PC-9 (cell line): ENCODE data around the gene DBNL. TPM values are rescaled to one million over a fixed set of nuclear protein-coding genes. Genes with fewer than 3 reads are reported as not detected.

Experiments used
- BruUV-seq: library from RNA; stranded (reverse); fragments of 400-500 nt; replicated peaks from 2 replicates; lab custom pipeline; 2021; lab: Mats Ljungman, UMichigan
- CTCF ChIA-PET: fragments of 300-600 bp; sonication (Branson Sonifier 250); formaldehyde crosslinking; loops from one replicate; lab custom pipeline; 2022; ENCODE audit warnings: antibody characterized with exemption; lab: Charles Lee
- POLR2A ChIA-PET: fragments of 300-600 bp; sonication (Branson Sonifier 250); formaldehyde crosslinking; loops from one replicate; lab custom pipeline; 2022; ENCODE audit warnings: antibody characterized with exemption; ENCODE audit not compliant: unreplicated experiment; lab: Charles Lee
- DNase-seq, 2 experiments: peaks; one replicate each; pipeline versions ENCODE4 v3.0.0 to v3.0.0-alpha.2; 2015 to 2022; ENCODE audit warnings: mixed read lengths in 1 of 2
- H2AFZ ChIP-seq: fragments of 200-600 bp; sonication (generic); 2 replicates; pipeline ENCODE4 v1.8.1; 2017; ENCODE audit warnings: antibody characterized with exemption
- H3F3A ChIP-seq: fragments of 200-600 bp; sonication (generic); 2 replicates; pipeline ENCODE4 v1.8.1; 2017; ENCODE audit warnings: antibody characterized with exemption, mild to moderate bottlenecking, low read depth; ENCODE audit not compliant: insufficient read depth
- H3K27ac ChIP-seq: fragments of 200-600 bp; sonication (generic); 2 replicates; pipeline ENCODE4 v1.6.1; 2016; ENCODE audit warnings: mixed run types
- H3K27me3 ChIP-seq: fragments of 200-600 bp; sonication (generic); 2 replicates; pipeline ENCODE4 v1.6.1; 2016; ENCODE audit warnings: low read depth, mixed run types; ENCODE audit not compliant: insufficient read depth
- H3K36me3 ChIP-seq: fragments of 200-600 bp; sonication (generic); 2 replicates; pipeline ENCODE4 v1.6.1; 2016; ENCODE audit warnings: low read depth, mixed run types
- H3K4me1 ChIP-seq: fragments of 200-600 bp; sonication (generic); replicated peaks from 2 replicates; pipeline ENCODE4 v1.6.1; 2016; ENCODE audit warnings: mixed run types; ENCODE audit not compliant: insufficient read depth
- H3K4me2 ChIP-seq: fragments of 200-600 bp; sonication (generic); 2 replicates; pipeline ENCODE4 v1.6.1; 2017; ENCODE audit warnings: mixed run types
- H3K4me3 ChIP-seq: fragments of 200-600 bp; sonication (generic); 2 replicates; pipeline ENCODE4 v1.6.1; 2016; ENCODE audit warnings: mixed run types
- H3K79me2 ChIP-seq: fragments of 200-600 bp; sonication (generic); 2 replicates; pipeline ENCODE4 v1.6.1; 2017; ENCODE audit warnings: low read depth, mixed run types
- H3K9me2 ChIP-seq: fragments of 200-600 bp; sonication (generic); 2 replicates; pipeline ENCODE4 v1.8.1; 2017; ENCODE audit warnings: mild to moderate bottlenecking; ENCODE audit not compliant: insufficient read depth
- H3K9me3 ChIP-seq: fragments of 200-600 bp; sonication (generic); 2 replicates; pipeline ENCODE4 v1.8.1; 2016; ENCODE audit warnings: low read depth; ENCODE audit not compliant: insufficient read depth
- H4K20me1 ChIP-seq: fragments of 200-600 bp; sonication (generic); 2 replicates; pipeline ENCODE4 v1.8.1; 2017; ENCODE audit not compliant: insufficient read depth
- EZH2 ChIP-seq: fragments of 200-600 bp; sonication (generic); IDR thresholded peaks from 2 replicates; pipeline ENCODE4 v1.8.0; 2017; ENCODE audit warnings: antibody characterized with exemption, low read depth
- intact Hi-C: fragments of 100-400 bp; cut with micrococcal nuclease; formaldehyde crosslinking; loops from one replicate; pipeline ENCODE4 v1.10.0; 2022; ENCODE audit not compliant: unreplicated experiment
- total RNA-seq: library from RNA; stranded (reverse); gene quantifications from 2 replicates; pipeline ENCODE4 v1.2.3, GENCODE V29; 2021
- TF ChIP-seq, protein P1 (sequence below): fragments of 200-600 bp; sonication (generic); conservative IDR thresholded peaks from 2 replicates; pipeline ENCODE4 v1.6.1; 2017; ENCODE audit warnings: mixed run types, antibody characterized with exemption, mild to moderate bottlenecking, moderate library complexity

Gene DBNL
- total RNA-seq, 1 experiment from 2014 or later, result 70.7 TPM

DNA sequence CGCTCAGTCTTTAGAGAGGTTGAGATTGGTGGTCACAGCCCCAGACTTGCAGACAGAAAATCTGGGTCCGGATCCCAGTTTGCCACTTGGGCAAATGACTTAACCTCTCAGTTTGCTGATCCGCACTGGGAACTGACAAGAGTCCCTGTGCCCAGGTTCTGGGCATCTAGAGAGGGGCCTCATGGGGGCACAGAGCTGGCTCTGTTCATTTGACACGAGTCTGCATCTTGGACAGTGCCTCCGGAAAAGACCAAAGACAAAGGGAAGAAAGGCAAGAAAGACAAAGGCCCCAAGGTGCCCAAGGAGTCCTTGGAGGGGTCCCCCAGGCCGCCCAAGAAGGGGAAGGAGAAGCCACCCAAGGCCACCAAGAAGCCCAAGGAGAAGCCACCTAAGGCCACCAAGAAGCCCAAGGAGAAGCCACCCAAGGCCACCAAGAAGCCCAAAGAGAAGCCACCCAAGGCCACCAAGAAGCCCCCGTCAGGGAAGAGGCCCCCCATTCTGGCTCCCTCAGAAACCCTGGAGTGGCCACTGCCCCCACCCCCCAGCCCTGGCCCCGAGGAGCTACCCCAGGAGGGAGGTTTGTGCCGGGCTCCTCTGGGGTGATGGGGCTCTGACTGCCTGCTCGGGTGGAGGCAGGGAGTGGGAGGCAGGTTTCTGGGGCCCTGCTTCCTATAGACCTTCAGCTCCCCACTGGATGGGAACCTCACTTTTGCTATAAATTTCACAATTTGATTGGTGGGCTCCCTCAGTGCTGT lies 62.0 kb downstream of the DBNL start:
- ChIA-PET CTCF (no interaction called here), POLR2A (interaction anchor here (0.6 kb wide), 1 partner anchor 156 kb away, joined by 3 read pairs; no protein-coding TSS in a partner anchor)
- no peaks in the 10 kb centered on the region for H3K9me3 ChIP-seq
- no TSS peak for BruUV-seq
- no peaks in the 10 kb centered on the region for H3K79me2 ChIP-seq
- H3F3A ChIP-seq, result peaks cover 5% of the 10 kb centered on the region; the same call in 1 of the 2 replicates
- H3K36me3 ChIP-seq, result no peaks in the 10 kb centered on the region
- H3K27me3 ChIP-seq, result no peaks in the 10 kb centered on the region
- TF ChIP-seq, protein P1, sequence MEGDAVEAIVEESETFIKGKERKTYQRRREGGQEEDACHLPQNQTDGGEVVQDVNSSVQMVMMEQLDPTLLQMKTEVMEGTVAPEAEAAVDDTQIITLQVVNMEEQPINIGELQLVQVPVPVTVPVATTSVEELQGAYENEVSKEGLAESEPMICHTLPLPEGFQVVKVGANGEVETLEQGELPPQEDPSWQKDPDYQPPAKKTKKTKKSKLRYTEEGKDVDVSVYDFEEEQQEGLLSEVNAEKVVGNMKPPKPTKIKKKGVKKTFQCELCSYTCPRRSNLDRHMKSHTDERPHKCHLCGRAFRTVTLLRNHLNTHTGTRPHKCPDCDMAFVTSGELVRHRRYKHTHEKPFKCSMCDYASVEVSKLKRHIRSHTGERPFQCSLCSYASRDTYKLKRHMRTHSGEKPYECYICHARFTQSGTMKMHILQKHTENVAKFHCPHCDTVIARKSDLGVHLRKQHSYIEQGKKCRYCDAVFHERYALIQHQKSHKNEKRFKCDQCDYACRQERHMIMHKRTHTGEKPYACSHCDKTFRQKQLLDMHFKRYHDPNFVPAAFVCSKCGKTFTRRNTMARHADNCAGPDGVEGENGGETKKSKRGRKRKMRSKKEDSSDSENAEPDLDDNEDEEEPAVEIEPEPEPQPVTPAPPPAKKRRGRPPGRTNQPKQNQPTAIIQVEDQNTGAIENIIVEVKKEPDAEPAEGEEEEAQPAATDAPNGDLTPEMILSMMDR, result no peak
- no peak for TF ChIP-seq EZH2
- H2AFZ ChIP-seq, result no peak overlapping the region
- H3K4me2 ChIP-seq, result no peak overlapping the region
- H3K4me1 ChIP-seq, result 0 out of 2 replicates have a peak, but pooled peaks cover 7% of the 10 kb centered on the region
- no peak overlapping the region for H3K4me3 ChIP-seq
- intact Hi-C loops, result no loop called here
- DNase-seq, result no peak
- no peaks in the 10 kb centered on the region for H4K20me1 ChIP-seq
- H3K27ac ChIP-seq, result no peak overlapping the region
- no peaks in the 10 kb centered on the region for H3K9me2 ChIP-seq

DNA sequence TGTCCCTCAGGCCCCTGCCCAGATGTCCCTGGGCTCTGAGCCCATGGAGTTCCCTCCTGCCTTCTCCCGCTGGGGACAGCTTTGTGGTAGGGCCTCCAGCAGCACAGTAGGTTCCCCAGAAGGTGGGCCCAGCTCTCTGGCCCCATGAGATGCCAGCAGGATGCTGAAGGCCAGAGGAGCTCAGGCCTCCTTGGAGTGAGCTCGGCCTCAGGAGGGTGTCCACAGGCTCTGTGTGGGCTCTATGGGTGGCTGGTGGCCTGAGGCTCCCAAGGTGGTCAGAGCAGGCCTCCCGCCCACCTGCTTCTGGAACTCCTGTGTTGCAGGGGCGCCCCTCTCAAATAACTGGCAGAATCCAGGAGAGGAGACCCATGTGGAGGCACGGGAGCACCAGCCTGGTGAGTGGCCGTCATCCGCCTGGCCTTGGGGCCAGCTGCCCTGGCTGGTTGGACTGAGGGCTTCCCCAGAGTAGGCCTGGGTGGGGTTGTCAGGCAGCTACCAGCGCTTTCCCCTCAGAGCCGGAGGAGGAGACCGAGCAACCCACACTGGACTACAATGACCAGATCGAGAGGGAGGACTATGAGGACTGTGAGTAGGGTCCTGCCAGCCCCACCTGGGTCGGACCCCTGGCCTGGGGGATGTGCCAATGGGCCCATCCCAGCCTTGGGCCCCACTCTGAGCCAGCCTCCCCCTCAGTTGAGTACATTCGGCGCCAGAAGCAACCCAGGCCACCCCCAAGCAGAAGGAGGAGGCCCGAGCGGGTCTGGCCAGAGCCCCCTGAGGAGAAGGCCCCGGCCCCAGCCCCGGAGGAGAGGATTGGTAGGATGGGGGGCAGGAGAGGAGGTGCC lies 62.8 kb downstream of the DBNL start:
- no peak overlapping the region for H3K27ac ChIP-seq
- no peak overlapping the region for H3K4me3 ChIP-seq
- no peak for TF ChIP-seq EZH2
- intact Hi-C loops, result no loop called here
- ChIA-PET CTCF (no interaction called here), POLR2A (no interaction called here)
- H3K36me3 ChIP-seq, result no peaks in the 10 kb centered on the region
- H3K79me2 ChIP-seq, result no peaks in the 10 kb centered on the region
- no peak overlapping the region for H3K4me2 ChIP-seq
- H3K4me1 ChIP-seq, result 0 out of 2 replicates have a peak, but pooled peaks cover 7% of the 10 kb centered on the region
- no peaks in the 10 kb centered on the region for H3K27me3 ChIP-seq
- H2AFZ ChIP-seq, result no peak overlapping the region
- no peak for DNase-seq
- H3K9me3 ChIP-seq, result no peaks in the 10 kb centered on the region
- H3K9me2 ChIP-seq, result no peaks in the 10 kb centered on the region
- H3F3A ChIP-seq, result peaks cover 5% of the 10 kb centered on the region; the same call in 1 of the 2 replicates
- no peaks in the 10 kb centered on the region for H4K20me1 ChIP-seq
- BruUV-seq, result no TSS peak

DNA sequence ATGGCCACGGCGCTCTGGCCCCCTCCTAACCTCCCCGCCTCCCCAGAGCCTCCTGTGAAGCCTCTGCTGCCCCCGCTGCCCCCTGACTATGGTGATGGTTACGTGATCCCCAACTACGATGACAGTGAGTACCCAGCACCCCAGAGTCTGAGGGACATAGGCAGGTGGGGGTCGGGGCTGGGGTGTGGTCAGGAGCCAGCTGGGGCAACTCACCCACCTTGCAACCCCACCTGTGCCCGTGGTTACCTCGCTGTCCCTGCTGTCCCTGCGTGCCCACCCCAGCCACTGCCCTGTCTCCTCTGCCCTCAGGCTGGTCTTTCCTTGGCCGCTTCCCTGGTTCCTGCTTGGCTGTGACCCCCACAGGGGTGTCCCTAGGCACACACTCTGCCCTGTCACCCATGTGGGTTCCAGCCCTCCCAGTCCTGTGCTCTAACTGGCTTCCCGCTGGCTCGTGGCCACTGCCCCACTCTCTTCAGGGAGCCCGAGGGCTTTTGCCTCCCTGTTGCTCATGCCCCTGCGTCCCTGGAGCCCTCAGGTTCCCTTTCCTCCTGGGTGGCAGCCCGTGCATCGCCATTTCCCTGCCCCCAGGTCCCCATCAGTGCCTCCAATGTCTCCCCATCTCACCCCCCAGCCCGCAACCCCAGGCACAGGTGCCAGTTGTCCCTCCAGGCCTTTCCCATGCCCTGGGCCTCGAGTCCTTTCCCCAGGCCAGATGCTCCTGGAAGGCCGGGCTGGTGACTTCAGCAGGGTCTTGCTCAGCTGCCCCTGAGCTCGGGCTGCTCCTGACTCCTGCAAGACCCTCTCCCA lies 63.7 kb downstream of the DBNL start:
- intact Hi-C loops, result no loop called here
- Histone ChIP-seq H3K9me3 (no peaks in the 10 kb centered on the region), H3K9me2 (no peaks in the 10 kb centered on the region), H3K79me2 (no peaks in the 10 kb centered on the region), H3K27me3 (no peaks in the 10 kb centered on the region), H3K4me2 (no peak overlapping the region), H3K27ac (no peak overlapping the region), H3K4me1 (0 out of 2 replicates have a peak, but pooled peaks cover 7% of the 10 kb centered on the region), H2AFZ (no peak overlapping the region), H3F3A (peaks cover 5% of the 10 kb centered on the region; the same call in 1 of the 2 replicates), H4K20me1 (no peaks in the 10 kb centered on the region), H3K36me3 (no peaks in the 10 kb centered on the region), H3K4me3 (no peak overlapping the region)
- ChIA-PET POLR2A (no interaction called here), CTCF (no interaction called here)
- no TSS peak for BruUV-seq
- TF ChIP-seq EZH2, result no peak
- TF ChIP-seq, protein P1, result no peak
- no peak for DNase-seq
